ENCODE results near the gene RAB26. TPM values are rescaled to one million over a fixed set of nuclear protein-coding genes. Genes with fewer than 3 reads are reported as not detected.
"Not testable (repeated sequence)": the region's sequence is repeated elsewhere in the genome, so short reads cannot be mapped to it uniquely, and the experiment has no call there.

The RAB26 gene, protein sequence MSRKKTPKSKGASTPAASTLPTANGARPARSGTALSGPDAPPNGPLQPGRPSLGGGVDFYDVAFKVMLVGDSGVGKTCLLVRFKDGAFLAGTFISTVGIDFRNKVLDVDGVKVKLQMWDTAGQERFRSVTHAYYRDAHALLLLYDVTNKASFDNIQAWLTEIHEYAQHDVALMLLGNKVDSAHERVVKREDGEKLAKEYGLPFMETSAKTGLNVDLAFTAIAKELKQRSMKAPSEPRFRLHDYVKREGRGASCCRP
- total RNA-seq (0.28 TPM), polyA plus RNA-seq (2.6 TPM)
- long read RNA-seq, donor 1 = 0 reads
- long read RNA-seq, donor 2 = 0 reads
- long read RNA-seq, donor 3 = 0 reads
- long read RNA-seq, donor 4 = 0 reads
- long read RNA-seq, donor 5 = 0 reads
- long read RNA-seq, donor 6 = 0 reads
- long read RNA-seq, donor 7 = 0 reads
- long read RNA-seq, donor 8 = 0 reads
- long read RNA-seq, donor 9 = 0 reads
- long read RNA-seq, donor 10 = 0 reads

DNA sequence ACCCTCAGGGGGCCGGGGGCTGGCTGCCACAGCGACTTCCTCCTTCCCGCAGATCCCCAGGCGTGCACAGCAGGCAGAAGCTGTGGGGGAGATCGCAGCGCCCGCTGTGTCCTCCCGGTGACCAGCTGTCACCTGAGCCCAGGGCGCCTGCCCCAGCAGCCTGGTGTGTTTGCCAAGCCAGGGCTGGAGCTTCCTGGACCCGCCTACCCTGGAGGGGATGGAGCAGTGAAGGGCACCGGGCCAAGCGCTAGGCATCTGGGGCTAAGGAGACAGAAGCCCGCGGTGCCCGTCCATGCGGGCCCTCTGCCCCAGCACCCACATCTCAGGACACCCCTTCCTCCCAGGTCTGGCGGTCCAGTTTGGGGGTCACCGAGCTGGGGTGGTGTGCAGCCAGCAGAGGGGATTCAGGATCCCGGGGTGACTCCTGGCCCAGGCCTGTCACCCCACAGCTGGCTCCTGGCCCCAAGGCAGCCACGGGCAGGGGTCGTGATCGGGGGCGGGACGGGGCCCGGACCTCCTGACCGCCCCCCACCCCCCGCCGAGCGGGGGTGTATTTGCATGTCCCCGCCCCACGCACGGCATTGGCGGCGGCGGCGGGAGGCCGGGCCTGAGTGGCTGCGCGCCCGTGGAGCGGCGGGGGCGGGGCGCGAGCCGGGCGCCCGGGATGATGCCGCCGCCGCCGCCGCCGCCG, at the start of gene RAB26:
Gene RAB26, plus strand, starts transcription at position 645 of the 691 bp plus-strand sequence. CDS start 159 bp downstream, outside the sequence.
- WGBS = 6% methylated on average over 55 of the region's 55 CpGs
- H3K36me3 ChIP-seq (ENCODE audit: control insufficient read depth in 2 of 2, insufficient read depth in 2 of 2, low read length in 1 of 2) = peaks cover 18% of the 10 kb centered on the region in 2 donors
- peaks cover 23 to 61% of the 10 kb centered on the region in 2 donors for H3K27me3 ChIP-seq (ENCODE audit: control insufficient read depth in 2 of 2, insufficient read depth in 1 of 2, low read length in 1 of 2)
- peak within 1 kb of the TSS in 1 of 2 donors; percentile 51 for H3K4me3 ChIP-seq (ENCODE audit: low read length in 2 of 2)
- peaks cover 18 to 44% of the 10 kb centered on the region in 2 donors for H3K4me1 ChIP-seq (ENCODE audit: control insufficient read depth in 2 of 2, insufficient read depth in 2 of 2, low read length in 2 of 2)
- peaks cover 0 to 6% of the 10 kb centered on the region in 2 donors for H3K9me3 ChIP-seq (ENCODE audit: control insufficient read depth in 2 of 2, insufficient read depth in 1 of 2, low read length in 1 of 2)
- no peak within 1 kb of the TSS for H3K27ac ChIP-seq (ENCODE audit: low read depth in 1 of 2, low read length in 1 of 2)
- peak in 3 of 9 donors; percentile 24 to 59 (median 26) for DNase-seq (ENCODE audit: low read depth in 6 of 9, low spot score in 9 of 9)

DNA sequence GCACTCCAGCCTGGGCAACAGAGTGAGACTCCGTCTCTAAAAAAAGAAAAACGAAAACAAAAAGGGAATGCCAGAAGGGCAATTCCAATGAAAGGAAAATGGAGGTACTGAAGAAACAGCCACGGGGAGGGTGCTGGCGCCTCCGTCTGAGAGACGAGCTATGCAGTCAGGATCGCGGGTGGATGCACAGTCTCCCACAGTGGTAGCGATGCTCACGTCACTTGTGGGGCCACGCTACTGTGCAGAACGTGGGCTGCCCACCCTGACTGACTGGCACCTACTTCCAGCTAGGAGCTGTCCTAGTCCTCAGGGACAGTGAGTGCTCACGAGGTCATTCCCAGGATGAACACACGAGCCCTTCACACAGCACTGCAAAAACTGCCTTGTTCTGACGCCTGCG, 46.8 kb upstream of the RAB26 start:
- peaks cover 18 to 50% of the 10 kb centered on the region in 2 donors for H3K36me3 ChIP-seq (ENCODE audit: control insufficient read depth in 2 of 2, insufficient read depth in 2 of 2, low read length in 1 of 2)
- WGBS = 98% methylated on average over 12 of the region's 16 CpGs
- not testable (repeated sequence) for H3K9me3 ChIP-seq (ENCODE audit: control insufficient read depth in 2 of 2, insufficient read depth in 1 of 2, low read length in 1 of 2); DNase-seq (ENCODE audit: low read depth in 6 of 9, low spot score in 9 of 9); H3K4me1 ChIP-seq (ENCODE audit: control insufficient read depth in 2 of 2, insufficient read depth in 2 of 2, low read length in 2 of 2); H3K4me3 ChIP-seq (ENCODE audit: low read length in 2 of 2); H3K27me3 ChIP-seq (ENCODE audit: control insufficient read depth in 2 of 2, insufficient read depth in 1 of 2, low read length in 1 of 2); H3K27ac ChIP-seq (ENCODE audit: low read depth in 1 of 2, low read length in 1 of 2)

DNA sequence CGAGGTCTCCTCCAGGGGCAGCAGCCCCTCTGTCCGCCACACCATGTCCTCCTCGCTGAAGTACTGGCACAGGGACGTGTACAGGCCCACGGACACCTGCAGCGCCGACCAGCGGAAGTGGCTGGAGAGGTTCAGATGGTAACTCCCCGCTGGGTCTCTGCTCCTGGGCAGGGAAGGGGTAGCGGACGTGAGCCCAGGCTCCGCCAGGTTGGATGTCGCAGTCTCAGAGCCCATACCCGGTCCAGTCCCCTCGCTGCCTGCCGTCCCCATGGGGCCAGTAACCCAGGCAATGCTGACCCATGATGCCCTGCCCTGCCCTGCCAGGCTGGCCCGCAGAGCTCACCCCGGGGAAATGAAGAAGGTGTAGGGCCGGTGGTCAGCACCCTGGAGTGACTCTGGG, 46.0 kb upstream of the RAB26 start:
- H3K9me3 ChIP-seq (ENCODE audit: control insufficient read depth in 2 of 2, insufficient read depth in 1 of 2, low read length in 1 of 2) = no peaks in the 10 kb centered on the region
- H3K4me3 ChIP-seq (ENCODE audit: low read length in 2 of 2) = no peak overlapping the region
- H3K36me3 ChIP-seq (ENCODE audit: control insufficient read depth in 2 of 2, insufficient read depth in 2 of 2, low read length in 1 of 2) = peaks cover 13 to 47% of the 10 kb centered on the region in 2 donors

DNA sequence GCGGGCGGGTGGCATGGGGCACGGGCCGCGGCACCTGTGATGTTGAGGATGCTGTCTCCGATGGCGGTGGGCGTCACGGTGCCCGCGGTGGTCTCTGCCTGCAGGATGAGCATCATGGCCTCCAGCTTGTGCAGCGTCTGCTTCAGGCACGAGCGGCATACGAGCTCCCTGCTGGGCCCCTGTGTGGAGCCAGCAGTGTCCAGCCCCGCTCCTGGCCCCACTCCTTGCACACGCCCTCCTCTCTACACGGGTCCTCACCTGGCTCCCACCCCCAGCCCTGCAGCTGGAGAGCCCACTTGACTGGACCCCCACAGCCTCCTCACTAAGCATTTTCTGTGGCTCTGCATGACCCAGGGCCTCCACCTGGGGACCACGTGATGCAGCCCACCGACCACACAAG, 44.0 kb upstream of the RAB26 start:
- WGBS = 97% methylated on average over 17 of the region's 20 CpGs

More for the DNA sequence above, 46.0 kb upstream of the RAB26 start:
- DNase-seq (ENCODE audit: low read depth in 6 of 9, low spot score in 9 of 9) = no peak
- WGBS = 95% methylated on average over 19 of the region's 19 CpGs
- Histone ChIP-seq H3K4me1 (ENCODE audit: control insufficient read depth in 2 of 2, insufficient read depth in 2 of 2, low read length in 2 of 2) (no peaks in the 10 kb centered on the region), H3K27ac (ENCODE audit: low read depth in 1 of 2, low read length in 1 of 2) (no peak overlapping the region), H3K27me3 (ENCODE audit: control insufficient read depth in 2 of 2, insufficient read depth in 1 of 2, low read length in 1 of 2) (no peaks in the 10 kb centered on the region)

DNA sequence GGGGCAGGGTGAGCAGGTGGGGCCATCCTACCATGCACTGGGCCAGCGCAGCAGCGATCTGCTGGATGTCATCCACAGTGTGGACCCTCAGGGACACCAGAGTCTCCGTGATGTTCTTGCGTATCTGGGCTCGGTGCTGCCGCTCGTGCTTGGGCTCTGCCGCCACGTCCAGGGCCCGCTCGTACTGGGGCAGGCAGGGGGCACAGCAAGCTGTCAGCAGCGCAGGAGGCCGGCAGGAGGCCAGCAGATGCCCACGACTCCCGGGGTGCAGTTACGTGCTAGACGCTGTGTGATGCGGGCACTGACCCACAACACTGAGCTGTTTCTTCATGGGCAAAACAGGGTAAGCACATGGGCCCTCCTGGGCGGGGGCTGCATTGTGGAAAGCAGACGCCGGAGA, 43.1 kb upstream of the RAB26 start:
- 96% methylated on average over 20 of the region's 21 CpGs for WGBS
- H3K27me3 ChIP-seq (ENCODE audit: control insufficient read depth in 2 of 2, insufficient read depth in 1 of 2, low read length in 1 of 2); H3K9me3 ChIP-seq (ENCODE audit: control insufficient read depth in 2 of 2, insufficient read depth in 1 of 2, low read length in 1 of 2); H3K4me1 ChIP-seq (ENCODE audit: control insufficient read depth in 2 of 2, insufficient read depth in 2 of 2, low read length in 2 of 2); DNase-seq (ENCODE audit: low read depth in 6 of 9, low spot score in 9 of 9); H3K4me3 ChIP-seq (ENCODE audit: low read length in 2 of 2); H3K27ac ChIP-seq (ENCODE audit: low read depth in 1 of 2, low read length in 1 of 2): not testable (repeated sequence)
- peaks cover 12 to 56% of the 10 kb centered on the region in 2 donors for H3K36me3 ChIP-seq (ENCODE audit: control insufficient read depth in 2 of 2, insufficient read depth in 2 of 2, low read length in 1 of 2)

More for the DNA sequence above, 44.0 kb upstream of the RAB26 start:
- H3K27ac ChIP-seq (ENCODE audit: low read depth in 1 of 2, low read length in 1 of 2); H3K4me1 ChIP-seq (ENCODE audit: control insufficient read depth in 2 of 2, insufficient read depth in 2 of 2, low read length in 2 of 2); H3K27me3 ChIP-seq (ENCODE audit: control insufficient read depth in 2 of 2, insufficient read depth in 1 of 2, low read length in 1 of 2); DNase-seq (ENCODE audit: low read depth in 6 of 9, low spot score in 9 of 9); H3K9me3 ChIP-seq (ENCODE audit: control insufficient read depth in 2 of 2, insufficient read depth in 1 of 2, low read length in 1 of 2); H3K4me3 ChIP-seq (ENCODE audit: low read length in 2 of 2): not testable (repeated sequence)
- H3K36me3 ChIP-seq (ENCODE audit: control insufficient read depth in 2 of 2, insufficient read depth in 2 of 2, low read length in 1 of 2) = peaks cover 13 to 58% of the 10 kb centered on the region in 2 donors

DNA sequence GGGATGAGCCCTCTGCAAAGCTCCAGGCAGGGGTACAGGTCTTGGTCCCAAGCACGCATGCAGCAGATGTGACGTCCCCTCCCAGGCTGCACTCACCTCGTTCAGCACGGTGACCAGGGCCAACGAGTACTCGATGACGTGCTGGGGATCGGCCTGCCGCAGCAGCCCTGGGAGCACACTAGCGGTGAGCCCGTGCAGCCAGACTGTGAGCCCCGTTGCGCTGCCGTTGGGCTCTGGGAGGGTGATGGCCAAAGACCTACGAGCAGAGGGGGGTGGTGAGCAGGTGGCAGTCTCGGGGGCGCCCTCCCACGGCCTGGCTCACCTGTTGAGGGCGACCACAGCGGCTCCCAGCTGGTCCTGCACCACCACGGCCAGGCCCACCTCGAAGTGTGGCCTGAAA, 42.7 kb upstream of the RAB26 start:
- H3K36me3 ChIP-seq (ENCODE audit: control insufficient read depth in 2 of 2, insufficient read depth in 2 of 2, low read length in 1 of 2) = peaks cover 13 to 59% of the 10 kb centered on the region in 2 donors
- DNase-seq (ENCODE audit: low read depth in 6 of 9, low spot score in 9 of 9); H3K4me3 ChIP-seq (ENCODE audit: low read length in 2 of 2); H3K9me3 ChIP-seq (ENCODE audit: control insufficient read depth in 2 of 2, insufficient read depth in 1 of 2, low read length in 1 of 2); H3K27ac ChIP-seq (ENCODE audit: low read depth in 1 of 2, low read length in 1 of 2); H3K27me3 ChIP-seq (ENCODE audit: control insufficient read depth in 2 of 2, insufficient read depth in 1 of 2, low read length in 1 of 2); H3K4me1 ChIP-seq (ENCODE audit: control insufficient read depth in 2 of 2, insufficient read depth in 2 of 2, low read length in 2 of 2): not testable (repeated sequence)
- WGBS = 92% methylated on average over 17 of the region's 22 CpGs

DNA sequence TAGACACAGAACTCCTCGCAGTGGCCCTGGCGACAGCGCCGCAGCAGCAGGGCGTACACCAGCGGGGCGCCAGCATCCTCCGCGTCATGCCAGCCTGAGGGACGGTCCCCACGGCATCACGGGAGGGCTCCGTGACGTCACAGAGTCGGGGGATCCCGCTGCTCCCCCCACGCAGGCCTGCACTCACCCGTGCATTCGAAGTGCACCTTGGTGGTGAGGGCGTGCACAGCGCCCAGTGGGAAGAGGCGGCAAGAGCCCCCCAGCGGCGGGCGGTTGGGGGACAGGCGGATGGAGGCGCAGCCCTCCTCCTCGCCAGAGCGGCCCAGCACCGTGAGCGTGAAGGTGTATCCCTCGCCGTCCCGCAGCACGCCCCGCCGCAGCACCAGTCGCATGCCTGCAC, 42.2 kb upstream of the RAB26 start:
- H3K27me3 ChIP-seq (ENCODE audit: control insufficient read depth in 2 of 2, insufficient read depth in 1 of 2, low read length in 1 of 2); H3K9me3 ChIP-seq (ENCODE audit: control insufficient read depth in 2 of 2, insufficient read depth in 1 of 2, low read length in 1 of 2); H3K4me3 ChIP-seq (ENCODE audit: low read length in 2 of 2); H3K27ac ChIP-seq (ENCODE audit: low read depth in 1 of 2, low read length in 1 of 2); H3K4me1 ChIP-seq (ENCODE audit: control insufficient read depth in 2 of 2, insufficient read depth in 2 of 2, low read length in 2 of 2); DNase-seq (ENCODE audit: low read depth in 6 of 9, low spot score in 9 of 9): not testable (repeated sequence)
- WGBS = 96% methylated on average over 38 of the region's 38 CpGs
- H3K36me3 ChIP-seq (ENCODE audit: control insufficient read depth in 2 of 2, insufficient read depth in 2 of 2, low read length in 1 of 2) = peaks cover 15 to 63% of the 10 kb centered on the region in 2 donors

DNA sequence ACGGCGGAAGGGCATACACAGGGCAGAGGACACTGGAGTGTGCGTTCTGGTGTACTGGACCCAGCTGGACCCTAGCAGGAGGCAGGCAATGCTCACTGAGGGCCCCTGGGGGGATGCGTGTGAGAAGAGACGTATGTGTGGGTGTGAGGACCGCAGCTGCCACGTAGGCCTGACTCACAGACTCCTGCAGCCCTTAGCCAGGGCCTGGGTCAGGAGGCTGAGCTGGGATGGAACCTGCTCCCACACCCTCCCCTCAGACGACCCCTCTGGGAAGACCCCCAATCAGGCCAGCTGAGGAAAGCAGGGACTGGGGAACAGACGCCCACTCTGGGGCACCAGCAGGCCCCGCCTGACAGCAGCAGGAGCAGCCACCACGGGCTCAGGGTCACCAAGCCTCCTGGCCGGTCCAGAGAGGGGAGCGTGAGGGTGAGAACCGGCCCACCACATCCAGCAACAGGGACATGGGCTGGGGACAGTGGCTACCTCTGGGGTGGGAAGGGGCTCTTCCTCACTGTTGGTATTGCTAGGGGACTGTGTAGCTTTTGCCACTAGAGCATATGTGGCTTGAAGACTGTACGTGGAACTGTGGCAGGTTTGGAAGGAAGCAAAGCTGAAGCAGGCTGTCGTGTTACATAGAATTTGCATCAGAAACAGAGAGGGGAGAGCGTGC, 41.2 kb upstream of the RAB26 start:
- 96% methylated on average over 17 of the region's 17 CpGs for WGBS
- not testable (repeated sequence) for H3K9me3 ChIP-seq (ENCODE audit: control insufficient read depth in 2 of 2, insufficient read depth in 1 of 2, low read length in 1 of 2); DNase-seq (ENCODE audit: low read depth in 6 of 9, low spot score in 9 of 9); H3K27ac ChIP-seq (ENCODE audit: low read depth in 1 of 2, low read length in 1 of 2); H3K27me3 ChIP-seq (ENCODE audit: control insufficient read depth in 2 of 2, insufficient read depth in 1 of 2, low read length in 1 of 2); H3K4me1 ChIP-seq (ENCODE audit: control insufficient read depth in 2 of 2, insufficient read depth in 2 of 2, low read length in 2 of 2); H3K4me3 ChIP-seq (ENCODE audit: low read length in 2 of 2)
- peaks cover 15 to 71% of the 10 kb centered on the region in 2 donors for H3K36me3 ChIP-seq (ENCODE audit: control insufficient read depth in 2 of 2, insufficient read depth in 2 of 2, low read length in 1 of 2)

DNA sequence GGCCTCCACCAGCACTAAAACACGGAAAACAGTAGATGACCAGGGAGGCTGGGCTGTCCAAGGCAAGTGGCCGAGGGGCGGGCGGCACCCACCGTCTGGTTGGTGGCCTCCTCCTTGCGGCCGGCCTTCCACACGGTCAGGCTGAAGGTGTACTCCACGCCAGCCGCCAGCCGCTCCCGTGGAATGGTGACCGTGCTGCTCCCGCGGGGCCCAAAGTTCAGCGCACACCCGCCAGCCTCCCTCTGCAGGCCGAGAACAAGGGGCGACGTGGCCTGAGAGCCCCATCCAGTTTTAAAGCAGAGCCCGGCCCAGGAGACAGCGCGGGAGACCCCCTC, 40.7 kb upstream of the RAB26 start:
- peaks cover 11 to 70% of the 10 kb centered on the region in 2 donors for H3K36me3 ChIP-seq (ENCODE audit: control insufficient read depth in 2 of 2, insufficient read depth in 2 of 2, low read length in 1 of 2)
- H3K27ac ChIP-seq (ENCODE audit: low read depth in 1 of 2, low read length in 1 of 2); DNase-seq (ENCODE audit: low read depth in 6 of 9, low spot score in 9 of 9); H3K4me1 ChIP-seq (ENCODE audit: control insufficient read depth in 2 of 2, insufficient read depth in 2 of 2, low read length in 2 of 2); H3K4me3 ChIP-seq (ENCODE audit: low read length in 2 of 2); H3K9me3 ChIP-seq (ENCODE audit: control insufficient read depth in 2 of 2, insufficient read depth in 1 of 2, low read length in 1 of 2); H3K27me3 ChIP-seq (ENCODE audit: control insufficient read depth in 2 of 2, insufficient read depth in 1 of 2, low read length in 1 of 2): not testable (repeated sequence)
- WGBS = 98% methylated on average over 23 of the region's 23 CpGs
